Measurements from ENCODE around the gene GRIK2.

The GRIK2 gene

GRCh38 chr6:101537753-101538316, 144.3 kb downstream of the GRIK2 start:
- no peak for DNase-seq (ENCODE audit: low read depth in 3 of 3)

- no peak for DNase-seq (ENCODE audit: low read depth in 3 of 3)
These were observed 146.2 kb downstream of the GRIK2 start for GRCh38 chr6:101539510-101540245.

- DNase-seq (ENCODE audit: low read depth in 3 of 3), result no peak
These were observed 148.4 kb downstream of the GRIK2 start for GRCh38 chr6:101541894-101542293.

- no peak for DNase-seq (ENCODE audit: low read depth in 3 of 3)
These were observed 150.3 kb downstream of the GRIK2 start for GRCh38 chr6:101543796-101544195.

- DNase-seq (ENCODE audit: low read depth in 3 of 3), result no peak
These were observed 150.8 kb downstream of the GRIK2 start for GRCh38 chr6:101544286-101544685.

- DNase-seq (ENCODE audit: low read depth in 3 of 3), result no peak
These were observed 151.7 kb downstream of the GRIK2 start for GRCh38 chr6:101545191-101545590.

- DNase-seq (ENCODE audit: low read depth in 3 of 3), result no peak
These were observed 156.9 kb downstream of the GRIK2 start for GRCh38 chr6:101550451-101550850.

- DNase-seq (ENCODE audit: low read depth in 3 of 3), result no peak
These were observed 160.7 kb downstream of the GRIK2 start for GRCh38 chr6:101554231-101554630.

GRCh38 chr6:101558712-101559111, 165.2 kb downstream of the GRIK2 start:
- DNase-seq (ENCODE audit: low read depth in 3 of 3), result no peak

GRCh38 chr6:101572627-101573026, 179.1 kb downstream of the GRIK2 start:
- no peak for DNase-seq (ENCODE audit: low read depth in 3 of 3)

GRCh38 chr6:101577091-101577490, 183.6 kb downstream of the GRIK2 start:
- DNase-seq (ENCODE audit: low read depth in 3 of 3), result no peak

- DNase-seq (ENCODE audit: low read depth in 3 of 3), result no peak
These were observed 184.8 kb downstream of the GRIK2 start for GRCh38 chr6:101578306-101578705.

GRCh38 chr6:101582792-101583191, 189.3 kb downstream of the GRIK2 start:
- no peak for DNase-seq (ENCODE audit: low read depth in 3 of 3)

GRCh38 chr6:101585501-101585900, 192.0 kb downstream of the GRIK2 start:
- no peak for DNase-seq (ENCODE audit: low read depth in 3 of 3)

- DNase-seq (ENCODE audit: low read depth in 3 of 3), result no peak
These were observed 194.8 kb downstream of the GRIK2 start for GRCh38 chr6:101588343-101588742.

GRCh38 chr6:101595276-101595675, 201.8 kb downstream of the GRIK2 start:
- no peak for DNase-seq (ENCODE audit: low read depth in 3 of 3)

GRCh38 chr6:101597693-101598092, 204.2 kb downstream of the GRIK2 start:
- DNase-seq (ENCODE audit: low read depth in 3 of 3), result no peak

- DNase-seq (ENCODE audit: low read depth in 3 of 3), result no peak
These were observed 211.9 kb downstream of the GRIK2 start for GRCh38 chr6:101605426-101605825.

- no peak for DNase-seq (ENCODE audit: low read depth in 3 of 3)
These were observed 212.4 kb downstream of the GRIK2 start for GRCh38 chr6:101605874-101606273.

- no peak for DNase-seq (ENCODE audit: low read depth in 3 of 3)
These were observed 213.7 kb downstream of the GRIK2 start for GRCh38 chr6:101607111-101607690.

- DNase-seq (ENCODE audit: low read depth in 3 of 3), result no peak
These were observed 215.2 kb downstream of the GRIK2 start for GRCh38 chr6:101608703-101609102.

GRCh38 chr6:101613556-101613955, 220.0 kb downstream of the GRIK2 start:
- no peak for DNase-seq (ENCODE audit: low read depth in 3 of 3)

- no peak for DNase-seq (ENCODE audit: low read depth in 3 of 3)
These were observed 221.3 kb downstream of the GRIK2 start for GRCh38 chr6:101614774-101615173.
